H1 (cell line): ENCODE results near the gene SOWAHD. TPM values are rescaled to one million over a fixed set of nuclear protein-coding genes. Genes with fewer than 3 reads are reported as not detected.

Source experiments
- CTCF ChIA-PET: fragments of 300-600 bp; sonication (Branson Sonifier 250); formaldehyde crosslinking; loops from one replicate; lab custom pipeline; 2021; ENCODE audit not compliant: partially characterized antibody; lab: Charles Lee
- POLR2A ChIA-PET: fragments of 300-600 bp; sonication (Branson Sonifier 250); formaldehyde crosslinking; loops from one replicate; lab custom pipeline; 2021; ENCODE audit warnings: inconsistent platforms; ENCODE audit not compliant: partially characterized antibody; lab: Charles Lee
- DNase-seq, 2 experiments: peaks; one replicate each; pipeline versions ENCODE4 v3.0.0 to v3.0.0-alpha.2; 2010 to 2022; ENCODE audit warnings: low spot score in 2 of 2, low read depth in 1 of 2, mixed read lengths in 1 of 2
- FAIRE-seq: peaks from 2 replicates; lab custom pipeline; 2011; peaks lifted over from hg19 to GRCh38; lab: Jason Lieb, UNC
- H2AFZ ChIP-seq: 2 replicates; pipeline ENCODE4 v1.8.1; 2012; ENCODE audit warnings: low read length, inconsistent platforms
- H2AK5ac ChIP-seq: 2 replicates; pipeline ENCODE4 v1.6.1; 2013; ENCODE audit warnings: low read depth, low read length
- H2BK120ac ChIP-seq: replicated peaks from 2 replicates; pipeline ENCODE3; 2013; ENCODE audit warnings: low read depth, low read length, inconsistent platforms
- H2BK12ac ChIP-seq: 2 replicates; pipeline ENCODE4 v1.6.1; 2013; ENCODE audit warnings: low read depth, low read length
- H2BK15ac ChIP-seq: 2 replicates; pipeline ENCODE4 v1.6.1; 2013; ENCODE audit warnings: low read length
- H2BK20ac ChIP-seq: 2 replicates; pipeline ENCODE4 v1.6.1; 2013; ENCODE audit warnings: low read length
- H2BK5ac ChIP-seq: 2 replicates; pipeline ENCODE4 v1.6.1; 2013; ENCODE audit warnings: low read depth, low read length
- H3K14ac ChIP-seq: 2 replicates; pipeline ENCODE4 v1.6.1; 2013; ENCODE audit warnings: inconsistent platforms; ENCODE audit not compliant: insufficient read length
- H3K18ac ChIP-seq: 2 replicates; pipeline ENCODE4 v1.6.1; 2013; ENCODE audit warnings: low read length; ENCODE audit errors: extremely low read depth
- H3K23ac ChIP-seq: 2 replicates; pipeline ENCODE4 v1.6.1; 2013; ENCODE audit warnings: inconsistent platforms; ENCODE audit not compliant: insufficient read length
- H3K23me2 ChIP-seq: 2 replicates; pipeline ENCODE4 v1.6.1; 2013; ENCODE audit warnings: low read depth, low read length
- H3K27ac ChIP-seq: 2 replicates; pipeline ENCODE4 v1.6.1; 2011; ENCODE audit warnings: low read depth, low read length, inconsistent platforms
- H3K27me3 ChIP-seq, 4 experiments: replicated peaks in 1 of 4; 1 replicate in 1 of 4; 2 replicates in 3 of 4; pipeline versions ENCODE4 v1.6.1 to v1.8.1; 2011 to 2013; ENCODE audit warnings: low read length in 3 of 4, mild to moderate bottlenecking in 3 of 4, inconsistent platforms in 2 of 4, mixed read lengths in 2 of 4, moderate library complexity in 1 of 4; ENCODE audit not compliant: control insufficient read depth in 3 of 4, insufficient read depth in 3 of 4; ENCODE audit errors: extremely low read depth in 1 of 4
- H3K36me3 ChIP-seq, 4 experiments: 2 replicates each; pipeline versions ENCODE4 v1.6.1 to v1.8.1; 2011 to 2013; ENCODE audit warnings: mild to moderate bottlenecking in 4 of 4, low read length in 3 of 4, moderate library complexity in 2 of 4, control low read depth in 1 of 4, inconsistent platforms in 1 of 4; ENCODE audit not compliant: insufficient read depth in 4 of 4, control insufficient read depth in 2 of 4
- H3K4ac ChIP-seq: replicated peaks from 2 replicates; pipeline ENCODE3; 2013; ENCODE audit warnings: low read length, low read depth, mixed read lengths, inconsistent platforms; ENCODE audit not compliant: insufficient read length
- H3K4me1 ChIP-seq, 4 experiments: replicated peaks in 1 of 4; 1 replicate in 1 of 4; 2 replicates in 3 of 4; pipeline versions ENCODE4 v1.6.1 to v1.8.1; 2011 to 2013; ENCODE audit warnings: low read length in 3 of 4, inconsistent platforms in 2 of 4, mixed read lengths in 1 of 4; ENCODE audit not compliant: insufficient read depth in 4 of 4, control insufficient read depth in 3 of 4
- H3K4me2 ChIP-seq, 2 experiments: 2 replicates each; pipeline versions ENCODE4 v1.6.1 to v1.8.1; 2011 to 2013; ENCODE audit warnings: low read depth in 2 of 2, low read length in 2 of 2, control low read depth in 1 of 2, inconsistent platforms in 1 of 2, mild to moderate bottlenecking in 1 of 2; ENCODE audit not compliant: insufficient read depth in 1 of 2
- H3K4me3 ChIP-seq, 4 experiments: fragments of 200-600, 300-600 bp in 1 of 4; sonication (generic), shearing (Covaris generic), sonication (Bioruptor Twin) in 1 of 4; 2 replicates each; pipeline versions ENCODE4 v1.5.1 to v1.8.1; 2011 to 2016; ENCODE audit warnings: low read length in 4 of 4, low read depth in 3 of 4, control low read depth in 2 of 4, inconsistent platforms in 2 of 4, mild to moderate bottlenecking in 2 of 4, mixed read lengths in 1 of 4, moderate library complexity in 1 of 4; ENCODE audit not compliant: insufficient read depth in 2 of 4; ENCODE audit errors: extremely low read depth in 1 of 4
- H3K56ac ChIP-seq: replicated peaks from 2 replicates; pipeline ENCODE3; 2013; ENCODE audit warnings: low read depth, mild to moderate bottlenecking, mixed read lengths, low read length, inconsistent platforms; ENCODE audit not compliant: insufficient read length
- H3K79me1 ChIP-seq: 2 replicates; pipeline ENCODE4 v1.6.1; 2013; ENCODE audit warnings: low read depth, low read length, control low read depth
- H3K79me2 ChIP-seq, 2 experiments: 2 replicates each; pipeline versions ENCODE4 v1.6.1 to v1.8.1; 2012 to 2013; ENCODE audit warnings: low read length in 2 of 2, mild to moderate bottlenecking in 2 of 2, inconsistent platforms in 1 of 2; ENCODE audit not compliant: insufficient read depth in 2 of 2, control insufficient read depth in 1 of 2
- H3K9ac ChIP-seq, 4 experiments: replicated peaks in 1 of 4; 1 replicate in 1 of 4; 2 replicates in 3 of 4; pipeline versions ENCODE4 v1.6.1 to v1.8.1; 2011 to 2013; ENCODE audit warnings: low read depth in 3 of 4, low read length in 3 of 4, control low read depth in 2 of 4, mild to moderate bottlenecking in 2 of 4, moderate library complexity in 2 of 4, inconsistent platforms in 1 of 4; ENCODE audit errors: extremely low read depth in 1 of 4
- H3K9me3 ChIP-seq, 2 experiments: 2 replicates each; pipeline versions ENCODE4 v1.6.1 to v1.8.1; 2012 to 2013; ENCODE audit warnings: mild to moderate bottlenecking in 2 of 2, moderate library complexity in 2 of 2, control low read depth in 1 of 2, inconsistent platforms in 1 of 2, low read depth in 1 of 2, low read length in 1 of 2, mixed read lengths in 1 of 2; ENCODE audit not compliant: insufficient read depth in 2 of 2
- H4K20me1 ChIP-seq, 2 experiments: replicated peaks in 1 of 2; 2 replicates each; pipeline versions ENCODE3 to v1.8.1; 2011 to 2013; ENCODE audit warnings: inconsistent platforms in 2 of 2, low read length in 2 of 2, mild to moderate bottlenecking in 1 of 2; ENCODE audit not compliant: insufficient read depth in 2 of 2, control insufficient read depth in 1 of 2
- H4K5ac ChIP-seq: 2 replicates; pipeline ENCODE4 v1.6.1; 2013; ENCODE audit warnings: low read length, low read depth, mixed read lengths, inconsistent platforms; ENCODE audit not compliant: insufficient read length
- H4K8ac ChIP-seq: 2 replicates; pipeline ENCODE4 v1.8.0; 2013; ENCODE audit warnings: mild to moderate bottlenecking, moderate library complexity, low read length, inconsistent platforms; ENCODE audit not compliant: insufficient read depth; ENCODE audit errors: extremely low read depth
- H4K91ac ChIP-seq: replicated peaks from 2 replicates; pipeline ENCODE3; 2013; ENCODE audit warnings: low read length, mixed read lengths, inconsistent platforms; ENCODE audit not compliant: insufficient read length
- BCL11A ChIP-seq, 2 experiments: IDR thresholded peaks; one replicate each; pipeline ENCODE4 v1.6.1; 2011; ENCODE audit warnings: low read depth in 2 of 2, low read length in 2 of 2, mild to moderate bottlenecking in 2 of 2
- BRCA1 ChIP-seq: IDR thresholded peaks from 2 replicates; pipeline ENCODE4 v1.6.1; 2012; ENCODE audit warnings: low read depth, low read length, improper control_type of control experiment
- KDM4A ChIP-seq: IDR thresholded peaks from one replicate; pipeline ENCODE4 v1.7.1; 2012; ENCODE audit warnings: low read depth, mild to moderate bottlenecking, moderate library complexity, low read length, inconsistent platforms; ENCODE audit not compliant: severe bottlenecking
- SIN3A ChIP-seq, 2 experiments: IDR thresholded peaks in 1 of 2; conservative IDR thresholded peaks in 1 of 2; 2 replicates each; pipeline ENCODE4 v1.6.1; 2011 to 2012; ENCODE audit warnings: low read length in 2 of 2, improper control_type of control experiment in 1 of 2, low read depth in 1 of 2, mild to moderate bottlenecking in 1 of 2
- WGBS, 2 experiments: shearing (Covaris generic) in 1 of 2; methylation state at CpG; one replicate each; pipeline versions ENCODE4 v1.1.6 to v1.1.7; 2013 to 2015; ENCODE audit warnings: low lambda C conversion rate in 2 of 2, mixed read lengths in 2 of 2, inconsistent platforms in 1 of 2, low coverage in 1 of 2, missing lambda C conversion rate in 1 of 2; ENCODE audit not compliant: insufficient replicate concordance in 2 of 2, insufficient coverage in 1 of 2, insufficient read length in 1 of 2; ENCODE audit errors: extremely low coverage in 1 of 2, missing lambda C conversion rate in 1 of 2; 5-methylcytosine and 5-hydroxymethylcytosine counted together
- polyA plus RNA-seq, 7 experiments: library from polyadenylated mRNA; depleted of rRNA in 3 of 7; stranded (reverse) in 5 of 7; unstranded in 2 of 7; fragments of >200 nt in 5 of 7; fragments of 200-250 nt in 2 of 7; gene quantifications; 1 replicate in 5 of 7; 2 replicates in 1 of 7; 4 replicates in 1 of 7; pipeline versions ENCODE4 v1.2.1 to v1.2.3, GENCODE V29; 2011 to 2013; ENCODE audit warnings: missing spikeins in 2 of 7, mixed read lengths in 2 of 7
- total RNA-seq: library from RNA; stranded (reverse); fragmentation: NEBNext Ultra II Directional; extraction: Animal tissue kit (Norgen Biotek cat#: 25700); gene quantifications from 2 replicates; pipeline ENCODE4 v1.2.1, GENCODE V29; 2021
- TF ChIP-seq, protein P1 (sequence below): IDR thresholded peaks from 2 replicates; pipeline ENCODE4 v1.6.1; 2012; ENCODE audit warnings: inconsistent platforms

Gene SOWAHD
- total and polyA plus RNA-seq, 2 of the 8 experiments (the other 6 are each of a cell fraction or from before 2014, with no cell fraction given): 1.7 to 2.9 TPM

DNA sequence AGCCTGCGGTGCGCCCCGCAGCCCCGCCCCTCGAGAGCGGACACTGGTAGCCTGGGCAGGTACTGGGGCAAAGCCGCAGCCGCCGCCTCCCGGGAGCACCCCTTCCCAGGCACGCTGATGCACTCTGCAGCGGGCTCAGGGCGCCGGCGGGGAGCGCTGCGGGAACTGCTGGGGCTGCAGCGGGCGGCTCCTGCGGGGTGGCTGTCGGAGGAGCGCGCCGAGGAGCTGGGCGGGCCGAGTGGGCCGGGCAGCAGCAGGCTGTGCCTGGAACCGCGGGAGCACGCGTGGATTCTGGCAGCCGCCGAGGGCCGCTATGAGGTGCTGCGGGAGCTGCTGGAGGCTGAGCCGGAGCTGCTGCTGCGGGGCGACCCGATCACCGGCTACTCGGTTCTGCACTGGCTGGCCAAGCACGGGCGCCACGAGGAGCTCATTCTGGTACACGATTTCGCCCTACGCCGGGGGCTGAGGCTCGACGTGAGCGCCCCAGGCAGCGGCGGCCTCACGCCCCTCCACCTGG, 401 bp downstream of the SOWAHD start:
- H3K23ac ChIP-seq: no peak overlapping the region
- H2BK20ac ChIP-seq: no peak overlapping the region
- ChIA-PET CTCF (interaction anchor here (0.6 to 4.5 kb wide), 13 partner anchors 10 to 243 kb away, joined by 3 to 33 read pairs (median 5); partner anchors contain the start of gene RPL39), POLR2A (interaction anchor here (0.8 to 4.4 kb wide), 14 partner anchors 9 to 185 kb away, joined by 3 to 48 read pairs (median 6); partner anchors contain the start of genes NKRF, RPL39, SEPTIN6 and UBE2A)
- no peaks in the 10 kb centered on the region for H3K9me3 ChIP-seq
- H3K18ac ChIP-seq: no peak overlapping the region; the same call in 1 of the 2 replicates
- H3K79me2 ChIP-seq: no peaks in the 10 kb centered on the region
- 0% methylated on average over 14 of the region's 54 CpGs; no CpG with 5 or more reads in 1 of the 2 experiments for WGBS, 2 experiments
- no peak overlapping the region for H2BK15ac ChIP-seq
- no peaks in the 10 kb centered on the region for H4K20me1 ChIP-seq
- H3K4ac ChIP-seq: no peak overlapping the region
- no peak overlapping the region for H3K56ac ChIP-seq
- H3K79me1 ChIP-seq: no peaks in the 10 kb centered on the region
- no peaks in the 10 kb centered on the region for H3K36me3 ChIP-seq
- no peak overlapping the region; the same call in 1 of the 2 replicates for H4K8ac ChIP-seq
- FAIRE-seq (no peak), DNase-seq (peak in 1 of 2 experiments; percentile 66)
- no peak overlapping the region; the same call in 1 of the 2 replicates for H2AFZ ChIP-seq
- H3K27ac ChIP-seq: no peak overlapping the region
- no peak overlapping the region for H2BK5ac ChIP-seq
- TF ChIP-seq KDM4A (peak; percentile 20), SIN3A (conservative IDR thresholded peaks at IDR 0.05 in 1 of 2, IDR thresholded peaks at IDR 0.05 in 1 of 2; ENCODE audit: low read depth in 1 of 2, low read length in 2 of 2) (0 out of 4 replicates have a peak, but pooled peaks of 1 of the 2 experiments have one; percentile 18), BRCA1 (no peak), BCL11A (IDR thresholded peaks at IDR 0.05; ENCODE audit: low read depth in 2 of 2, low read length in 2 of 2) (no peak)
- TF ChIP-seq, protein P1, sequence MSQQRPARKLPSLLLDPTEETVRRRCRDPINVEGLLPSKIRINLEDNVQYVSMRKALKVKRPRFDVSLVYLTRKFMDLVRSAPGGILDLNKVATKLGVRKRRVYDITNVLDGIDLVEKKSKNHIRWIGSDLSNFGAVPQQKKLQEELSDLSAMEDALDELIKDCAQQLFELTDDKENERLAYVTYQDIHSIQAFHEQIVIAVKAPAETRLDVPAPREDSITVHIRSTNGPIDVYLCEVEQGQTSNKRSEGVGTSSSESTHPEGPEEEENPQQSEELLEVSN: 0 out of 2 replicates have a peak, but pooled peaks have one; percentile 12
- H4K91ac ChIP-seq: no peak overlapping the region
- peaks cover 17% of the 10 kb centered on the region; the same call in 1 of the 2 replicates for H3K23me2 ChIP-seq
- H2AK5ac ChIP-seq: no peak overlapping the region
- no peak overlapping the region for H2BK12ac ChIP-seq
- H3K9ac ChIP-seq: peak overlapping the region in 1 of 4 experiments; percentile 34; a peak in 1 of 7 replicates
- peaks cover 0 to 13% (median 5%) of the 10 kb centered on the region in 4 experiments; a peak in 5 of 7 replicates for H3K27me3 ChIP-seq
- H4K5ac ChIP-seq: no peak overlapping the region
- no peak overlapping the region for H3K14ac ChIP-seq
- no peak overlapping the region for H2BK120ac ChIP-seq
- H3K4me1 ChIP-seq: peaks cover 6 to 28% (median 17%) of the 10 kb centered on the region in 4 experiments
- H3K4me2 ChIP-seq: peak overlapping the region; percentile 87 to 92
- H3K4me3 ChIP-seq: peak overlapping the region; percentile 30 to 71 (median 50)
